ENCODE measurements around the gene BPHL.
"Not testable (repeated sequence)": the region's sequence is repeated elsewhere in the genome, so short reads cannot be mapped to it uniquely, and the experiment has no call there.

- not testable (repeated sequence) for TF ChIP-seq EZH2phosphoT487 (IDR thresholded peaks at IDR 0.05; ENCODE audit: low read depth)
- TF ChIP-seq, protein P1, sequence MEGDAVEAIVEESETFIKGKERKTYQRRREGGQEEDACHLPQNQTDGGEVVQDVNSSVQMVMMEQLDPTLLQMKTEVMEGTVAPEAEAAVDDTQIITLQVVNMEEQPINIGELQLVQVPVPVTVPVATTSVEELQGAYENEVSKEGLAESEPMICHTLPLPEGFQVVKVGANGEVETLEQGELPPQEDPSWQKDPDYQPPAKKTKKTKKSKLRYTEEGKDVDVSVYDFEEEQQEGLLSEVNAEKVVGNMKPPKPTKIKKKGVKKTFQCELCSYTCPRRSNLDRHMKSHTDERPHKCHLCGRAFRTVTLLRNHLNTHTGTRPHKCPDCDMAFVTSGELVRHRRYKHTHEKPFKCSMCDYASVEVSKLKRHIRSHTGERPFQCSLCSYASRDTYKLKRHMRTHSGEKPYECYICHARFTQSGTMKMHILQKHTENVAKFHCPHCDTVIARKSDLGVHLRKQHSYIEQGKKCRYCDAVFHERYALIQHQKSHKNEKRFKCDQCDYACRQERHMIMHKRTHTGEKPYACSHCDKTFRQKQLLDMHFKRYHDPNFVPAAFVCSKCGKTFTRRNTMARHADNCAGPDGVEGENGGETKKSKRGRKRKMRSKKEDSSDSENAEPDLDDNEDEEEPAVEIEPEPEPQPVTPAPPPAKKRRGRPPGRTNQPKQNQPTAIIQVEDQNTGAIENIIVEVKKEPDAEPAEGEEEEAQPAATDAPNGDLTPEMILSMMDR (IDR thresholded peaks at IDR 0.05; ENCODE audit: low read depth, low read length): not testable (repeated sequence)
These were observed 70.7 kb downstream of the BPHL start for GRCh38 chr6:3189192-3189591.
